ENCODE results near the gene C2CD3. TPM values are rescaled to one million over a fixed set of nuclear protein-coding genes. Genes with fewer than 3 reads are reported as not detected.
"Not testable (repeated sequence)": the region's sequence is repeated elsewhere in the genome, so short reads cannot be mapped to it uniquely, and the experiment has no call there.

C2CD3 gene
- total RNA-seq, 1 experiment from 2014 or later, result 8.4 TPM

GRCh38 chr11:74116719-74117118 is 54.1 kb downstream of the C2CD3 start:
- no peak for DNase-seq (ENCODE audit: low spot score)

GRCh38 chr11:74112877-74113276 is 57.9 kb downstream of the C2CD3 start:
- DNase-seq (ENCODE audit: low spot score), result no peak

GRCh38 chr11:74106124-74106523 is 64.7 kb downstream of the C2CD3 start:
- no peak for DNase-seq (ENCODE audit: low spot score)

GRCh38 chr11:74102321-74102720 is 68.5 kb downstream of the C2CD3 start:
- DNase-seq (ENCODE audit: low spot score), result no peak

- no peak for DNase-seq (ENCODE audit: low spot score)
Measured at GRCh38 chr11:74100735-74101134, 70.1 kb downstream of the C2CD3 start.

- no peak for DNase-seq (ENCODE audit: low spot score)
Measured at GRCh38 chr11:74100231-74100630, 70.6 kb downstream of the C2CD3 start.

- no peak for DNase-seq (ENCODE audit: low spot score)
Measured at GRCh38 chr11:74097686-74098237, 73.0 kb downstream of the C2CD3 start.

GRCh38 chr11:74094393-74094792 is 76.4 kb downstream of the C2CD3 start:
- no peak for DNase-seq (ENCODE audit: low spot score)

- DNase-seq (ENCODE audit: low spot score), result no peak
Measured at GRCh38 chr11:74092425-74092824, 78.4 kb downstream of the C2CD3 start.

GRCh38 chr11:74091549-74091948 is 79.3 kb downstream of the C2CD3 start:
- no peak for DNase-seq (ENCODE audit: low spot score)

GRCh38 chr11:74090701-74091100 is 80.1 kb downstream of the C2CD3 start:
- no peak for DNase-seq (ENCODE audit: low spot score)

GRCh38 chr11:74086242-74086884 is 84.4 kb downstream of the C2CD3 start:
- DNase-seq (ENCODE audit: low spot score), result no peak

GRCh38 chr11:74085542-74085892 is 85.3 kb downstream of the C2CD3 start:
- DNase-seq (ENCODE audit: low spot score), result no peak

- DNase-seq (ENCODE audit: low spot score), result no peak
Measured at GRCh38 chr11:74084796-74085541, 85.8 kb downstream of the C2CD3 start.

GRCh38 chr11:74083927-74084326 is 86.9 kb downstream of the C2CD3 start:
- not testable (repeated sequence) for DNase-seq (ENCODE audit: low spot score)

- DNase-seq (ENCODE audit: low spot score), result no peak
Measured at GRCh38 chr11:74081428-74081827, 89.4 kb downstream of the C2CD3 start.

GRCh38 chr11:74077193-74077592 is 93.6 kb downstream of the C2CD3 start:
- DNase-seq (ENCODE audit: low spot score), result no peak

- no peak for DNase-seq (ENCODE audit: low spot score)
Measured at GRCh38 chr11:74072721-74073120, 98.1 kb downstream of the C2CD3 start.

- DNase-seq (ENCODE audit: low spot score), result no peak
Measured at GRCh38 chr11:74072286-74072685, 98.5 kb downstream of the C2CD3 start.

- no peak for DNase-seq (ENCODE audit: low spot score)
Measured at GRCh38 chr11:74070723-74071492, 99.9 kb downstream of the C2CD3 start.

GRCh38 chr11:74069146-74070046 is 101.4 kb downstream of the C2CD3 start:
- no peak for DNase-seq (ENCODE audit: low spot score)
